ENCODE data around the gene GNPTAB. TPM values are rescaled to one million over a fixed set of nuclear protein-coding genes. Genes with fewer than 3 reads are reported as not detected.

Gene GNPTAB
- total RNA-seq, 4 donors from 2014 or later = 26.0 to 64.4 (median 34.3) TPM

GRCh38 chr12:101764051-101764792, 66.5 kb downstream of the GNPTAB start:
- no peak for TF ChIP-seq CTCF (IDR thresholded peaks at IDR 0.05; ENCODE audit: low read depth)

DNA sequence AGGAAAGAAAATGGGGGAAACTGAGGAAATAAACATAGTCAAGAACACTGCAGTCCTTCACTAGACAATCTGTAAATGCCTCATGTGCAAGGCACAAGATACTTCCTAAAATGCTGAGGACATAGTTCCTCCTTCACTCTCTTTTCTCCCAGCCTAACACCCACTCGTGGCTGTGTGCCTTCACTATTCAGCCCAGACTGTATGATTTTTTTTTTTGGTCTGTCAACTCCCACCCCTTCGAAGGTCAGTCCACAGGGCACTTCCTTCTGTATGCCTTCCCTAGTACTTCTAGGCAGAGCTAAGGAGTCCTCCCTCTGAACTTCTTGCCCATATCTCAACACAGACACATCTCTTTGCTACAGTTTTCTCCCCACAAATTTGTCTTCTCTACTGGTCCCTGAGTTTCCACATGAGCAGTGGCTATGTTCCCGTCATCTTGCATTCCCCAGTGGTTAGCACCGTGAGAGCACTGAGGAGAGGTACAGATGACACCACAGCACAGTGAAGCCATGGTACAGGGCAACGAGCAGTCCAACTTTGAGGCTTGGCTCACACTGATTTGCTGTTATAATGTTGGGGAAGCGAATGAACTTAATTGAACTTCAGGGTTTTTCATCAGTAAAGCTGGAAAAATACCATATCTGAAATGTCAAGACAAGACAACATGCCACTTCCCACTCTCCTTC, 67.4 kb downstream of the GNPTAB start:
- TF ChIP-seq CTCF (IDR thresholded peaks at IDR 0.05; ENCODE audit: low read depth) = no peak

DNA sequence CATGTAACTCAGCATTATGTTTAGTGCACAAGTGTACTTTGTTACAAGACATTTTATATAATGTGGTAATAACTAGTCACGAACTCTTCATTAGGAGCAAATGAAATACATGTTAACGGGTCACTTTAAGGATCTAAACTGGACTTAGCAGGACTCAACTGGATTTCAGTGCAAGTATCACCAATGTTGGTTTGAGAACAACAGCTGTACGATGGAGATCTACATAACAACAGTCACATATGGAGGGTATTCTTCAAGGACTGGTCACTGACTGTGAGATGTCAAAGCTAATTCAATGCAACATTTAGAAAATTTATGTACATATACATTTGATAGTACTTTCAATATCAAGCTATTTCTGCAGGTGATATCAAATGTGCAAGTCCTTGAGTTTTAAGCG, 69.0 kb downstream of the GNPTAB start:
- TF ChIP-seq CTCF (IDR thresholded peaks at IDR 0.05; ENCODE audit: low read depth) = no peak

- no peak for TF ChIP-seq CTCF (IDR thresholded peaks at IDR 0.05; ENCODE audit: low read depth)
These were observed 69.4 kb downstream of the GNPTAB start for GRCh38 chr12:101761350-101761749.

- TF ChIP-seq CTCF (IDR thresholded peaks at IDR 0.05; ENCODE audit: low read depth) = no peak
These were observed 71.2 kb downstream of the GNPTAB start for GRCh38 chr12:101759396-101760047.

GRCh38 chr12:101750152-101750551, 80.6 kb downstream of the GNPTAB start:
- TF ChIP-seq CTCF (IDR thresholded peaks at IDR 0.05; ENCODE audit: low read depth) = no peak

GRCh38 chr12:101749657-101750056, 81.1 kb downstream of the GNPTAB start:
- TF ChIP-seq CTCF (IDR thresholded peaks at IDR 0.05; ENCODE audit: low read depth) = no peak

All from subcutaneous adipose tissue (tissue), 4 donors.